CD14-positive monocyte (primary cell): ENCODE data around the gene VTI1B. TPM values are rescaled to one million over a fixed set of nuclear protein-coding genes. Genes with fewer than 3 reads are reported as not detected.

Source experiments
- DNase-seq, 3 donors: peaks; one replicate each; pipeline ENCODE4 v3.0.0-alpha.2; 2011 to 2022
- H2AFZ ChIP-seq: 2 replicates; pipeline ENCODE4 v1.6.0; 2012; ENCODE audit warnings: mild to moderate bottlenecking, low read depth, low read length, inconsistent platforms; ENCODE audit not compliant: insufficient read depth, poor library complexity, severe bottlenecking
- H3K27ac ChIP-seq, 2 donors: 1 replicate in 1 of 2; 2 replicates in 1 of 2; pipeline ENCODE4 v1.5.1; 2012 to 2013; ENCODE audit warnings: low read length in 2 of 2, control low read depth in 1 of 2, inconsistent platforms in 1 of 2, low read depth in 1 of 2, mild to moderate bottlenecking in 1 of 2
- H3K27me3 ChIP-seq, 2 donors: one replicate each; pipeline versions ENCODE4 v1.6.0 to v1.6.1; 2011 to 2013; ENCODE audit warnings: low read length in 2 of 2; ENCODE audit not compliant: control insufficient read depth in 2 of 2, insufficient read depth in 2 of 2
- H3K36me3 ChIP-seq, 2 donors: replicated peaks in 1 of 2; 1 replicate in 1 of 2; 2 replicates in 1 of 2; pipeline versions ENCODE4 v1.5.1 to v1.6.1; 2012 to 2013; ENCODE audit warnings: low read length in 2 of 2, control low read depth in 1 of 2, inconsistent platforms in 1 of 2, mild to moderate bottlenecking in 1 of 2; ENCODE audit not compliant: insufficient read depth in 2 of 2, control insufficient read depth in 1 of 2
- H3K4me1 ChIP-seq, 2 donors: 1 replicate in 1 of 2; 2 replicates in 1 of 2; pipeline versions ENCODE4 v1.5.1 to v1.6.1; 2012 to 2013; ENCODE audit warnings: low read length in 2 of 2, control low read depth in 1 of 2, inconsistent platforms in 1 of 2, mild to moderate bottlenecking in 1 of 2, moderate library complexity in 1 of 2; ENCODE audit not compliant: insufficient read depth in 2 of 2, control insufficient read depth in 1 of 2
- H3K4me2 ChIP-seq: replicated peaks from 2 replicates; pipeline ENCODE3; 2012; ENCODE audit warnings: low read length, moderate library complexity, mild to moderate bottlenecking; ENCODE audit not compliant: poor library complexity, severe bottlenecking; ENCODE audit errors: extremely low read depth
- H3K4me3 ChIP-seq, 3 experiments: fragments of 200-600 bp in 1 of 3; sonication (generic) in 1 of 3; replicated peaks in 1 of 3; 1 replicate in 2 of 3; 2 replicates in 1 of 3; pipeline ENCODE4 v1.5.1; 2011 to 2013; ENCODE audit warnings: low read length in 3 of 3, mild to moderate bottlenecking in 3 of 3, control low read depth in 2 of 3, low read depth in 2 of 3, inconsistent platforms in 1 of 3, moderate library complexity in 1 of 3
- H3K79me2 ChIP-seq: 2 replicates; pipeline ENCODE4 v1.6.0; 2012; ENCODE audit warnings: mild to moderate bottlenecking, control low read depth, inconsistent platforms, low read length, moderate library complexity; ENCODE audit not compliant: insufficient read depth
- H3K9ac ChIP-seq: 2 replicates; pipeline ENCODE4 v1.6.0; 2017; ENCODE audit warnings: low read length, mild to moderate bottlenecking; ENCODE audit not compliant: insufficient read depth, poor library complexity, severe bottlenecking
- H3K9me3 ChIP-seq, 2 donors: replicated peaks in 1 of 2; 1 replicate in 1 of 2; 2 replicates in 1 of 2; pipeline versions ENCODE4 v1.5.1 to v1.6.1; 2012 to 2013; ENCODE audit warnings: low read length in 2 of 2, control low read depth in 1 of 2; ENCODE audit not compliant: control insufficient read depth in 1 of 2, insufficient read depth in 1 of 2
- H4K20me1 ChIP-seq: 2 replicates; pipeline ENCODE4 v1.6.0; 2012; ENCODE audit warnings: mild to moderate bottlenecking, low read length, control low read depth, moderate library complexity; ENCODE audit not compliant: insufficient read depth
- H3K27ac Mint-ChIP-seq, 7 donors: one replicate each; pipeline ENCODE4 v1.8.0; 2020; ENCODE audit warnings: mild to moderate bottlenecking in 7 of 7, mixed read lengths in 7 of 7, moderate library complexity in 6 of 7, inconsistent platforms in 2 of 7
- H3K27me3 Mint-ChIP-seq, 3 donors: one replicate each; pipeline ENCODE4 v1.8.0; 2021 to 2022; ENCODE audit warnings: low read depth in 3 of 3, mild to moderate bottlenecking in 3 of 3, mixed read lengths in 3 of 3, moderate library complexity in 3 of 3, inconsistent platforms in 1 of 3
- H3K36me3 Mint-ChIP-seq, 2 donors: one replicate each; pipeline ENCODE4 v1.8.0; 2020; ENCODE audit warnings: mixed read lengths in 2 of 2, inconsistent platforms in 1 of 2, mild to moderate bottlenecking in 1 of 2
- H3K4me1 Mint-ChIP-seq: one replicate; pipeline ENCODE4 v1.8.0; 2020; ENCODE audit warnings: mild to moderate bottlenecking, mixed read lengths
- H3K4me3 Mint-ChIP-seq, 2 donors: one replicate each; pipeline ENCODE4 v1.8.0; 2020; ENCODE audit warnings: mild to moderate bottlenecking in 2 of 2, mixed read lengths in 2 of 2, moderate library complexity in 1 of 2
- H3K9me3 Mint-ChIP-seq, 7 donors: one replicate each; pipeline ENCODE4 v1.8.0; 2020 to 2022; ENCODE audit warnings: mixed read lengths in 7 of 7, mild to moderate bottlenecking in 6 of 7, moderate library complexity in 6 of 7, inconsistent platforms in 2 of 7
- CTCF ChIP-seq: fragments of 200-600 bp; IDR thresholded peaks from one replicate; pipeline ENCODE4 v1.8.0; 2022; ENCODE audit warnings: antibody characterized with exemption, mild to moderate bottlenecking
- WGBS: methylation state at CpG from one replicate; pipeline ENCODE4 v1.1.5; 2013; ENCODE audit warnings: missing lambda C conversion rate; ENCODE audit not compliant: insufficient coverage; 5-methylcytosine and 5-hydroxymethylcytosine counted together
- intact Hi-C, 2 donors: fragments of 100-400 bp; cut with micrococcal nuclease; formaldehyde crosslinking; loops; one replicate each; pipeline versions ENCODE4 v1.15.0 to v1.15.1; 2023
- polyA plus RNA-seq, 3 donors: library from polyadenylated mRNA; depleted of rRNA in 1 of 3; unstranded in 2 of 3; stranded (reverse) in 1 of 3; fragments of 300-500 nt in 2 of 3; fragments of >200 nt in 1 of 3; fragmentation: Illumina TruSeq in 2 of 3; gene quantifications; 1 replicate in 2 of 3; 2 replicates in 1 of 3; pipeline ENCODE4 v1.2.3, GENCODE V29; 2012 to 2021

Gene VTI1B
- polyA plus RNA-seq, 3 donors = 31.3 to 84.7 (median 84.5) TPM

- Histone ChIP-seq H3K4me2 (no peak overlapping the region), H4K20me1 (peaks cover under 1% of the 10 kb centered on the region), H3K27ac (no peak overlapping the region), H3K9ac (no peak overlapping the region), H3K4me1 (peaks cover 21 to 29% of the 10 kb centered on the region in 2 donors), H3K4me3 (no peak overlapping the region), H3K9me3 (no peaks in the 10 kb centered on the region), H3K36me3 (peaks cover 12 to 41% of the 10 kb centered on the region in 2 donors), H3K79me2 (peaks cover 3% of the 10 kb centered on the region), H2AFZ (no peak overlapping the region), H3K27me3 (no peaks in the 10 kb centered on the region)
- Mint-ChIP-seq H3K4me1 (peaks cover 21% of the 10 kb centered on the region), H3K4me3 (no peak overlapping the region), H3K9me3 (peaks cover 0 to 2% (median 0%) of the 10 kb centered on the region in 7 donors), H3K36me3 (peaks cover 43 to 57% of the 10 kb centered on the region in 2 donors), H3K27me3 (no peaks in the 10 kb centered on the region), H3K27ac (peak overlapping the region in 1 of 7 donors; percentile 40)
- no CpG with 5 or more reads among the region's 2 CpGs for WGBS
- intact Hi-C loops = loop anchor here in 1 of 2 donors (10.0 kb wide), 1 partner anchor 64 kb away; the partner anchor contains the start of gene ARG2
- DNase-seq = no peak
- TF ChIP-seq CTCF = no peak
Measured at GRCh38 chr14:67679006-67679405, 4.6 kb upstream of the VTI1B start.

- 32% methylated on average over 13 of the region's 16 CpGs for WGBS
- Histone ChIP-seq H3K27me3 (no peaks in the 10 kb centered on the region), H3K36me3 (peaks cover 4 to 18% of the 10 kb centered on the region in 2 donors), H3K79me2 (peaks cover 41% of the 10 kb centered on the region), H3K4me2 (peak overlapping the region; percentile 94), H3K9ac (peak overlapping the region; percentile 95), H3K27ac (peak overlapping the region; percentile 83 to 97), H2AFZ (peak overlapping the region; percentile 90), H3K9me3 (no peaks in the 10 kb centered on the region), H3K4me3 (peak overlapping the region; percentile 76 to 95 (median 89)), H3K4me1 (peaks cover 24 to 36% of the 10 kb centered on the region in 2 donors), H4K20me1 (peaks cover 38% of the 10 kb centered on the region)
- Mint-ChIP-seq H3K36me3 (peaks cover 29 to 39% of the 10 kb centered on the region in 2 donors), H3K9me3 (no peaks in the 10 kb centered on the region), H3K4me3 (peak overlapping the region; percentile 91 to 96), H3K27me3 (peaks cover 0 to 2% (median 0%) of the 10 kb centered on the region in 3 donors), H3K4me1 (peaks cover 27% of the 10 kb centered on the region), H3K27ac (peak overlapping the region; percentile 89 to 96 (median 94))
- DNase-seq = no peak
- intact Hi-C loops = loop anchor here in 1 of 2 donors (10.0 kb wide), 1 partner anchor 60 kb away; the partner anchor contains the start of gene ARG2
- no peak for TF ChIP-seq CTCF
Measured at GRCh38 chr14:67675219-67675582, 769 bp upstream of the VTI1B start.
